MCF 10A (cell line): ENCODE measurements around the gene VAT1L. TPM values are rescaled to one million over a fixed set of nuclear protein-coding genes. Genes with fewer than 3 reads are reported as not detected.

Experiments
- BruUV-seq: library from RNA; stranded (reverse); fragments of 400-500 nt; replicated peaks from 2 replicates; lab custom pipeline; 2021; lab: Mats Ljungman, UMichigan
- CTCF ChIA-PET: fragments of 300-600 bp; sonication (Branson Sonifier 250); formaldehyde crosslinking; extraction: SDS; loops from one replicate; lab custom pipeline; 2021; ENCODE audit warnings: antibody characterized with exemption, inconsistent platforms; lab: Yijun Ruan, JAX
- POLR2A ChIA-PET: fragments of 300-600, 350-650 bp; sonication (Branson Sonifier 250); formaldehyde crosslinking; extraction: SDS; loops from one replicate; lab custom pipeline; 2020; ENCODE audit warnings: antibody characterized with exemption, inconsistent platforms; lab: Yijun Ruan, JAX
- DNase-seq: peaks from one replicate; pipeline ENCODE4 v3.0.0-alpha.2; 2018; ENCODE audit not compliant: unreplicated experiment
- H3K27ac Mint-ChIP-seq: one replicate; pipeline ENCODE4 v1.8.0; 2022; ENCODE audit warnings: mild to moderate bottlenecking, low read depth, mixed read lengths; ENCODE audit not compliant: unreplicated experiment
- H3K27me3 Mint-ChIP-seq: one replicate; pipeline ENCODE4 v1.8.0; 2022; ENCODE audit warnings: mixed read lengths; ENCODE audit not compliant: insufficient read depth, unreplicated experiment
- H3K36me3 Mint-ChIP-seq: one replicate; pipeline ENCODE4 v1.8.0; 2022; ENCODE audit warnings: mild to moderate bottlenecking, moderate library complexity, mixed read lengths; ENCODE audit not compliant: insufficient read depth, unreplicated experiment
- H3K4me1 Mint-ChIP-seq: one replicate; pipeline ENCODE4 v1.8.0; 2022; ENCODE audit warnings: mixed read lengths; ENCODE audit not compliant: insufficient read depth, unreplicated experiment
- H3K4me3 Mint-ChIP-seq: one replicate; pipeline ENCODE4 v1.8.0; 2022; ENCODE audit warnings: mild to moderate bottlenecking, moderate library complexity, mixed read lengths; ENCODE audit not compliant: unreplicated experiment
- H3K9me3 Mint-ChIP-seq: one replicate; pipeline ENCODE4 v1.8.0; 2022; ENCODE audit warnings: mixed read lengths; ENCODE audit not compliant: unreplicated experiment
- intact Hi-C: fragments of 100-400 bp; cut with micrococcal nuclease; formaldehyde crosslinking; loops from 2 replicates; pipeline ENCODE4 v1.14.1; 2022
- total RNA-seq: library from RNA; stranded (reverse); gene quantifications from 2 replicates; pipeline ENCODE4 v1.2.3, GENCODE V29; 2022
- TF ChIP-seq, protein P1 (sequence below): fragments of 200-600 bp; IDR thresholded peaks from one replicate; pipeline ENCODE4 v1.8.0; 2022; ENCODE audit warnings: antibody characterized with exemption, mild to moderate bottlenecking; ENCODE audit not compliant: unreplicated experiment

VAT1L gene
- total RNA-seq, 1 experiment from 2014 or later, result 1.1 TPM

DNA sequence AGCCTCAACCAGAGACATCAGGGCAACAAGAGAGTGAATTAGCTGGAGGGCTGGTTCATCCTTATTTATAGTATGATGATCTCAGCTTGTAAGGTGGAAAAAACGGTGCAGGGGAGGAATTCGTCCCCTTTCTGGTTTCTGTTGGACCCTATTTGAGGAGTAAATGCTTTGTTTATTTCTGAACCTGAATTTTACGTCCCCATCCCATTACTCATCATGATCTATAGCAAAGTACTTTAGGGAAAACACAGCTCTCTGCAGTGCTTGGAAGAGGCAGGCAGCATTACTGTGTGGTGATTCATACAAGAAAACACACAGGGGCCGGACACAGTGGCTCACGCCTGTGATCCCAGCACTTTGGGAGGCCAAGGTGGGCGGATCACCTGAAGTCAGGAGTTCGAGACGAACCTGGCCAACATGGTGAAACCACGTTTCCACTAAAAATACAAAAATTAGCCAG lies 8.0 kb upstream of the VAT1L start:
- Mint-ChIP-seq H3K4me3 (no peak overlapping the region), H3K27ac (peak overlapping the region; percentile 66), H3K4me1 (peaks cover 18% of the 10 kb centered on the region), H3K27me3 (no peaks in the 10 kb centered on the region), H3K9me3 (no peaks in the 10 kb centered on the region), H3K36me3 (no peaks in the 10 kb centered on the region)
- POLR2A ChIA-PET, result interaction anchor here (0.6 to 1.1 kb wide), 2 partner anchors 10 to 41 kb away, joined by 3 read pairs; no protein-coding TSS in a partner anchor
- TF ChIP-seq, protein P1, sequence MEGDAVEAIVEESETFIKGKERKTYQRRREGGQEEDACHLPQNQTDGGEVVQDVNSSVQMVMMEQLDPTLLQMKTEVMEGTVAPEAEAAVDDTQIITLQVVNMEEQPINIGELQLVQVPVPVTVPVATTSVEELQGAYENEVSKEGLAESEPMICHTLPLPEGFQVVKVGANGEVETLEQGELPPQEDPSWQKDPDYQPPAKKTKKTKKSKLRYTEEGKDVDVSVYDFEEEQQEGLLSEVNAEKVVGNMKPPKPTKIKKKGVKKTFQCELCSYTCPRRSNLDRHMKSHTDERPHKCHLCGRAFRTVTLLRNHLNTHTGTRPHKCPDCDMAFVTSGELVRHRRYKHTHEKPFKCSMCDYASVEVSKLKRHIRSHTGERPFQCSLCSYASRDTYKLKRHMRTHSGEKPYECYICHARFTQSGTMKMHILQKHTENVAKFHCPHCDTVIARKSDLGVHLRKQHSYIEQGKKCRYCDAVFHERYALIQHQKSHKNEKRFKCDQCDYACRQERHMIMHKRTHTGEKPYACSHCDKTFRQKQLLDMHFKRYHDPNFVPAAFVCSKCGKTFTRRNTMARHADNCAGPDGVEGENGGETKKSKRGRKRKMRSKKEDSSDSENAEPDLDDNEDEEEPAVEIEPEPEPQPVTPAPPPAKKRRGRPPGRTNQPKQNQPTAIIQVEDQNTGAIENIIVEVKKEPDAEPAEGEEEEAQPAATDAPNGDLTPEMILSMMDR, result no peak
- CTCF ChIA-PET, result interaction anchor here (0.5 to 0.7 kb wide), 4 partner anchors 27 to 280 kb away, joined by 3 to 4 read pairs (median 4); no protein-coding TSS in a partner anchor
- BruUV-seq, result no TSS peak
- intact Hi-C loops, result loop anchor here (2.0 kb wide), 1 partner anchor 58 kb away; the partner anchor contains the start of gene NUDT7
- peak; percentile 78 for DNase-seq

DNA sequence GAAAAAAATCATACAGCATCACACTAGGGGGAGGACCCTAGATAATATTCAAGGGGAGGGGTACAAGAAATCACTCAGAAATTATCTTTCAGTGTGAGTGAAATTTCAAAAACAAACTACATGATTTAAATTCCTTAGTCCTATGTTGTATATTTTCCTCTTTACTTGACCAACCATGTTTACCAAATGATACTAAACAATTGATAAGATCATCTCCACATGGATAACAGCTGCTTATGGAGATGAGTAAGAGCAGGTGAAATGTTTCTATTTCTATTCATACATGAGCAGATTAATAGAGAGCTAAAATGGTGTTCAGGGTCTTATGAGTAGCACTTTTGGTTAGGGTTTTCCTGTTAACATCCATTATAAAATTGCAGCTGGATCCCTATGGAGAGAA lies 7.3 kb upstream of the VAT1L start:
- H3K27ac Mint-ChIP-seq, result no peak overlapping the region
- no TSS peak for BruUV-seq
- H3K36me3 Mint-ChIP-seq, result no peaks in the 10 kb centered on the region
- intact Hi-C loops, result loop anchor here (2.0 kb wide), 1 partner anchor 58 kb away; the partner anchor contains the start of gene NUDT7
- H3K4me3 Mint-ChIP-seq, result no peak overlapping the region
- peaks cover 3% of the 10 kb centered on the region for H3K27me3 Mint-ChIP-seq
- DNase-seq, result no peak
- peaks cover 15% of the 10 kb centered on the region for H3K4me1 Mint-ChIP-seq
- TF ChIP-seq, protein P1, result no peak
- no peaks in the 10 kb centered on the region for H3K9me3 Mint-ChIP-seq
- ChIA-PET POLR2A (interaction anchor here (1.1 kb wide), 1 partner anchor 11 kb away, joined by 3 read pairs; no protein-coding TSS in a partner anchor), CTCF (interaction anchor here (0.9 to 1.0 kb wide), 2 partner anchors 15 to 191 kb away, joined by 3 to 5 read pairs; no protein-coding TSS in a partner anchor)

DNA sequence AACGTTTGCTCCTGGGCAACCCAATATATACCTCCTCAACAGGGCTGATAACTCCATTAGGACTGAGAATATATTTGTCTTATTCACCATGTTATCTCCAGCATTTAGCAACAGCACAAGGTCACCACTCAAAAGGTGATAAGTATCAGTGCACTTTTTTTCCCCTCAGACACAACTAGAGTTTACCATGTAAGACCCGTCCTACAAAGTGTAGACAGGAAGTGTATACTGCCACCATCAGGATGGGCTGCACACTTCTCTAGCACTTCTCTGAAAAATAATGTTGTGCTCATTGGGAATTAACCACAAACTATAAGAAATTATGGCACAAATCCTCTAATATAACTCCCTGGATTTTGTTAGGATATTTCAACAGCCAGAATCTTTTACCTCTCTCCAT lies 5.7 kb upstream of the VAT1L start:
- H3K4me3 Mint-ChIP-seq, result no peak overlapping the region
- no peaks in the 10 kb centered on the region for H3K9me3 Mint-ChIP-seq
- peaks cover 19% of the 10 kb centered on the region for H3K27me3 Mint-ChIP-seq
- POLR2A ChIA-PET, result no interaction called here
- BruUV-seq, result no TSS peak
- no peaks in the 10 kb centered on the region for H3K36me3 Mint-ChIP-seq
- no peak overlapping the region for H3K27ac Mint-ChIP-seq
- CTCF ChIA-PET, result interaction anchor here (0.5 to 1.6 kb wide), 5 partner anchors 17 to 175 kb away, joined by 3 to 4 read pairs (median 3); no protein-coding TSS in a partner anchor
- H3K4me1 Mint-ChIP-seq, result peaks cover 13% of the 10 kb centered on the region
- DNase-seq, result peak; percentile 41
- intact Hi-C loops, result loop anchor here (1.0 to 2.0 kb wide), 2 partner anchors 107 to 188 kb away; no protein-coding TSS in a partner anchor
- TF ChIP-seq, protein P1, result peak; percentile 26
